GM12878 (cell line): ENCODE results near the gene SUZ12. TPM values are rescaled to one million over a fixed set of nuclear protein-coding genes. Genes with fewer than 3 reads are reported as not detected.
"Not testable (repeated sequence)": the region's sequence is repeated elsewhere in the genome, so short reads cannot be mapped to it uniquely, and the experiment has no call there.

Experiments used
- ATAC-seq: fragments of 200-7000 bp; cut with Tn5 transposase; 3 replicates; pipeline ENCODE4 v1.9.1; 2020; ENCODE audit warnings: mild to moderate bottlenecking, moderate library complexity
- BruUV-seq: library from RNA; stranded (reverse); fragments of 400-500 nt; replicated peaks from 2 replicates; lab custom pipeline; 2021; lab: Mats Ljungman, UMichigan
- CTCF ChIA-PET: fragments of 300-600 bp; sonication (Branson Sonifier 250); formaldehyde crosslinking; extraction: SDS; loops from one replicate; lab custom pipeline; 2021; ENCODE audit warnings: inconsistent platforms; lab: Yijun Ruan, JAX
- POLR2A ChIA-PET: fragments of 350-600 bp; formaldehyde crosslinking; extraction: SDS; loops from one replicate; lab custom pipeline; 2021; ENCODE audit warnings: inconsistent platforms; lab: Charles Lee
- RAD21 ChIA-PET: fragments of 300-600 bp; sonication (Branson Sonifier 250); formaldehyde crosslinking; loops from one replicate; lab custom pipeline; 2023; ENCODE audit warnings: antibody characterized with exemption; ENCODE audit not compliant: unreplicated experiment; lab: Charles Lee
- SMC1A ChIA-PET: fragments of 300-600 bp; sonication (Branson Sonifier 250); formaldehyde crosslinking; loops from one replicate; lab custom pipeline; 2023; ENCODE audit not compliant: unreplicated experiment, uncharacterized antibody; lab: Charles Lee
- DNase-seq: peaks from one replicate; pipeline ENCODE4 v3.0.0-alpha.2; 2011; ENCODE audit warnings: low read depth, low spot score
- FAIRE-seq: peaks from 3 replicates; lab custom pipeline; 2011; peaks lifted over from hg19 to GRCh38; lab: Jason Lieb, UNC
- H2AFZ ChIP-seq: 2 replicates; pipeline ENCODE4 v1.6.0; 2011; ENCODE audit warnings: low read depth, low read length, control low read depth; ENCODE audit not compliant: control insufficient read depth
- H3K27ac ChIP-seq: 2 replicates; pipeline ENCODE4 v1.5.1; 2011; ENCODE audit warnings: control low read depth; ENCODE audit not compliant: control insufficient read depth, insufficient read depth
- H3K27me3 ChIP-seq, 2 experiments: replicated peaks in 1 of 2; 2 replicates each; pipeline versions ENCODE4 v1.6.0 to v1.6.1; 2011; ENCODE audit warnings: low read length in 1 of 2; ENCODE audit not compliant: control insufficient read depth in 2 of 2, insufficient read depth in 2 of 2
- H3K36me3 ChIP-seq, 2 experiments: 2 replicates each; pipeline ENCODE4 v1.5.1; 2011; ENCODE audit warnings: low read length in 1 of 2; ENCODE audit not compliant: control insufficient read depth in 2 of 2, insufficient read depth in 2 of 2
- H3K4me1 ChIP-seq: 2 replicates; pipeline ENCODE4 v1.6.1; 2011; ENCODE audit warnings: mild to moderate bottlenecking, low read length, moderate library complexity, mixed read lengths; ENCODE audit not compliant: control insufficient read depth, insufficient read depth
- H3K4me2 ChIP-seq: 2 replicates; pipeline ENCODE4 v1.6.0; 2011; ENCODE audit warnings: control low read depth; ENCODE audit not compliant: control insufficient read depth, insufficient read depth
- H3K4me3 ChIP-seq: fragments of 200-600 bp; sonication (generic); 2 replicates; pipeline ENCODE4 v1.5.1; 2016
- H3K79me2 ChIP-seq: 2 replicates; pipeline ENCODE4 v1.6.0; 2011; ENCODE audit warnings: low read length; ENCODE audit not compliant: control insufficient read depth, insufficient read depth
- H3K9ac ChIP-seq: 2 replicates; pipeline ENCODE4 v1.8.0; 2011; ENCODE audit warnings: low read length, control low read depth, mixed read lengths; ENCODE audit not compliant: control insufficient read depth, insufficient read depth
- H3K9me3 ChIP-seq: replicated peaks from 3 replicates; pipeline ENCODE4 v1.5.1; 2011; ENCODE audit warnings: mild to moderate bottlenecking, low read length; ENCODE audit not compliant: control insufficient read depth, insufficient read depth
- H4K20me1 ChIP-seq: 2 replicates; pipeline ENCODE4 v1.6.0; 2011; ENCODE audit not compliant: control insufficient read depth, insufficient read depth
- WGBS: methylation state at CpG from one replicate; pipeline ENCODE4 v1.1.6; 2016; ENCODE audit warnings: low lambda C conversion rate; ENCODE audit not compliant: insufficient replicate concordance, insufficient coverage; ENCODE audit errors: missing lambda C conversion rate; 5-methylcytosine and 5-hydroxymethylcytosine counted together
- in situ Hi-C: fragments of 300-500 bp; cut with MboI; formaldehyde crosslinking; loops from 9 replicates; pipeline ENCODE4 v1.14.3; 2018; ENCODE audit warnings: mixed read lengths
- intact Hi-C: fragments of 100-400 bp; cut with micrococcal nuclease; formaldehyde crosslinking; loops from one replicate; pipeline ENCODE4 v1.14.2; 2022; ENCODE audit not compliant: unreplicated experiment
- polyA plus RNA-seq, 11 experiments: library from polyadenylated mRNA; depleted of rRNA in 4 of 11; unstranded in 6 of 11; stranded (reverse) in 5 of 11; fragments of >200 nt; fragmentation: Nextera tagmentation in 4 of 11; fragmentation: Illumina TruSeq in 1 of 11; extraction: Ambion mirVana in 4 of 11; extraction: Trizol in 1 of 11; gene quantifications; 1 replicate in 1 of 11; 2 replicates in 10 of 11; pipeline versions ENCODE4 v1.2.1 to v1.2.3, GENCODE V29; 2011 to 2016; ENCODE audit warnings: inconsistent platforms in 2 of 11, missing spikeins in 2 of 11, low read depth in 1 of 11
- total RNA-seq, 4 experiments: library from RNA; depleted of rRNA in 3 of 4; stranded (reverse); fragments of >200 nt in 3 of 4; fragmentation: Illumina TruSeq in 1 of 4; extraction: Trizol in 1 of 4; gene quantifications; 2 replicates each; pipeline versions ENCODE4 v1.2.1 to v1.2.3, GENCODE V29; 2013 to 2021

SUZ12 gene
- total and polyA plus RNA-seq, 10 of the 15 experiments (the other 5 are each of a cell fraction or from before 2014, with no cell fraction given) = 19.2 to 69.2 (median 34.5) TPM

DNA sequence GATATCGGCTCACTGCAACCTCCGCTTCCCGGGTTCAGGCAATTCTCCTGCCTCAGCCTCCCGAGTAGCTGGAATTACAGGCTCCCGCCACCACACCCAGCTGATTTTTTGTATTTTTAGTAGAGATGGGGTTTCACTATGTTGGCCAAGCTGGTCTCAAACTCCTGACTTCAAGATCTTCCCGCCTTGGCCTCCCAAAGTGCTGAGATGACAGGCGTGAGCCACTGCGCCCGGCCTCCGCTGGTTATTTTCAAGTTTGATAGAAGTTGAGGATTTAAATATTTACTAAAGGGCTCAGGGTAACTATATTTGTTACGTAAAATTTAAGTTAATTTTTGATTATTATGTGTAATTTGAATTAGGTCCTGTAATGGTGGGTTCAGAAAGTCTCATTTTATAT, 5.1 kb downstream of the SUZ12 start:
- intact Hi-C loops = loop anchor here (10.0 kb wide), 1 partner anchor 53 kb away; no protein-coding TSS in a partner anchor
- 94% methylated on average over 10 of the region's 11 CpGs for WGBS
- DNase-seq, ATAC-seq, H3K36me3 ChIP-seq, H3K9ac ChIP-seq, H3K9me3 ChIP-seq, RAD21 ChIA-PET, H3K27me3 ChIP-seq, H3K27ac ChIP-seq, H3K4me3 ChIP-seq, in situ Hi-C loops, H2AFZ ChIP-seq, H3K4me2 ChIP-seq, H4K20me1 ChIP-seq, SMC1A ChIA-PET, H3K4me1 ChIP-seq, FAIRE-seq, BruUV-seq, POLR2A ChIA-PET, CTCF ChIA-PET: not testable (repeated sequence)
- peaks cover 46% of the 10 kb centered on the region for H3K79me2 ChIP-seq

DNA sequence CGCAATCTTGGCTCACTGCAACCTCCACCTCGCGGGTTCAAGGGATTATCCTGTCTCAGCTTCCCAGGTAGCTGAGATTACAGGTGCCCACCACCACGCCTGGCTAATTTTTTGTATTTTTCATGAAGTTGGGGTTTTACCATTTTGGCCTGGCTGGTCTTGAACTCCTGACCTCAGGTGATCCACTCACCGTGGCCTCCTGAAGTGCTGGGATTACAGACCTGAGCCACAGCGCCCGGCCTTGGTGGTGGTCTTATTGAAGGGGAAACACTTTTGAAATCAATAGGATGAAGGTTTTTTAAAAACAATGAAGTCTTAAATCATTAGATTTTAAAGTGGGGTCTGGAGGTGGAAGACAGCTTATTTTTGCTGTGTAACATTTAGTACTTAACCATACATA, 5.6 kb downstream of the SUZ12 start:
- H3K27me3 ChIP-seq, DNase-seq, H3K4me2 ChIP-seq, H3K9ac ChIP-seq, H3K27ac ChIP-seq, ATAC-seq, RAD21 ChIA-PET, H3K36me3 ChIP-seq, H3K9me3 ChIP-seq, H4K20me1 ChIP-seq, H3K4me1 ChIP-seq, H2AFZ ChIP-seq, SMC1A ChIA-PET, FAIRE-seq, CTCF ChIA-PET, in situ Hi-C loops, POLR2A ChIA-PET, H3K4me3 ChIP-seq, BruUV-seq: not testable (repeated sequence)
- WGBS = 99% methylated on average over 7 of the region's 7 CpGs
- peaks cover 43% of the 10 kb centered on the region for H3K79me2 ChIP-seq
- intact Hi-C loops = loop anchor here (10.0 kb wide), 1 partner anchor 52 kb away; no protein-coding TSS in a partner anchor

DNA sequence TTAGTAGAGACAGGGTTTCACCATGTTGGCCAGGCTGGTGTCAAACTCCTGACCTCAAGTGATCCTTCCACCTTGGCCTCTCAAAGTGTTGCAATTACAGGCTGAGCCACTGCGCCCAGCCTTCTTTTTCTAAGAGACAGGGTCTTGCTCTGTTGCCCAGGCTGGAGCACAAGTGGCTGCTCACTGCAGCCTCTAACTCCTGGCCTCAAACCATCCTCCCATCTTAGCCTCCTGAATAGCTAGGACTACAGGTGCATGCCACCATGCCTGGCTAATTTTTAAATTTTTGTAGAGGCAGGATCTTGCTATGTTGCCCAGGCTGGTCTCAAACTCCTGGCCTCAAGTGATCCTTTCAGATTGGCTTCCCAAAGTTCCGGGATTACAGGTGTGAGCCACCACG, 15.1 kb downstream of the SUZ12 start:
- H3K79me2 ChIP-seq, intact Hi-C loops, H4K20me1 ChIP-seq, CTCF ChIA-PET, RAD21 ChIA-PET, DNase-seq, H3K4me2 ChIP-seq, H3K4me1 ChIP-seq, H2AFZ ChIP-seq, H3K9me3 ChIP-seq, ATAC-seq, H3K36me3 ChIP-seq, SMC1A ChIA-PET, H3K27me3 ChIP-seq, H3K9ac ChIP-seq, in situ Hi-C loops, H3K27ac ChIP-seq, H3K4me3 ChIP-seq, FAIRE-seq, BruUV-seq: not testable (repeated sequence)
- POLR2A ChIA-PET = interaction anchor here (0.7 kb wide), 1 partner anchor 57 kb away, joined by 8 read pairs; no protein-coding TSS in a partner anchor
- WGBS = 96% methylated on average over 3 of the region's 3 CpGs

DNA sequence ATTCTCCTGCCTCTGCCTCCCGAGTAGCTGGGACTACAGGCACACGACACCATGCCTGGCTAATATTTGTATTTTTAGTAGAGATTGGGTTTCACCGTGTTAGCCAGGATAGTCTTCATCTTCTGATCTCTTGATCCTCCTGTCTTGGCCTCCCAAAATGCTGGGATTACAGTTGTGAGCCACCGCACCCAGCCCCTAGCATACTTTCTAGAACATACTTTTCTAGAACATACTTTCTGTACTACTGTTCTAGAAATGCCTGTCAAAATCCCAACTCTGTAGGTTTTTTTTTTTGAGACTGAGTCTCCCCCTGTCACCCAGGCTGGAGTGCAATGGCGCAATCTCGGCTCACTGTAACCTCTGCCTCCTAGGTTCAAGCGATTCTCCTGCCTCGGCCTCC, 27.3 kb downstream of the SUZ12 start:
- BruUV-seq, H4K20me1 ChIP-seq, H2AFZ ChIP-seq, H3K27me3 ChIP-seq, H3K9me3 ChIP-seq, H3K9ac ChIP-seq, DNase-seq, FAIRE-seq, ATAC-seq, POLR2A ChIA-PET, SMC1A ChIA-PET, H3K4me2 ChIP-seq, in situ Hi-C loops, CTCF ChIA-PET, H3K79me2 ChIP-seq, intact Hi-C loops, RAD21 ChIA-PET, H3K4me1 ChIP-seq, H3K27ac ChIP-seq, H3K4me3 ChIP-seq: not testable (repeated sequence)
- peaks cover 0 to 23% of the 10 kb centered on the region in 2 experiments; a peak in 2 of 4 replicates for H3K36me3 ChIP-seq
- 96% methylated on average over 8 of the region's 8 CpGs for WGBS
